D721Med (cell line): Measurements from ENCODE around the gene MYOM1.
"Not testable (repeated sequence)": the region's sequence is repeated elsewhere in the genome, so short reads cannot be mapped to it uniquely, and the experiment has no call there.

Experiments
- DNase-seq: peaks from one replicate; pipeline ENCODE4 v3.0.0; 2011; ENCODE audit warnings: low spot score; ENCODE audit not compliant: insufficient read length
- FAIRE-seq: peaks from 2 replicates; lab custom pipeline; 2011; peaks lifted over from hg19 to GRCh38; lab: Jason Lieb, UNC
- TF ChIP-seq, protein P1 (sequence below): IDR thresholded peaks from 2 replicates; pipeline ENCODE4 v1.5.1; 2012; ENCODE audit warnings: mild to moderate bottlenecking, control low read depth; ENCODE audit not compliant: insufficient read depth; ENCODE audit errors: missing control alignments

Gene MYOM1

DNA sequence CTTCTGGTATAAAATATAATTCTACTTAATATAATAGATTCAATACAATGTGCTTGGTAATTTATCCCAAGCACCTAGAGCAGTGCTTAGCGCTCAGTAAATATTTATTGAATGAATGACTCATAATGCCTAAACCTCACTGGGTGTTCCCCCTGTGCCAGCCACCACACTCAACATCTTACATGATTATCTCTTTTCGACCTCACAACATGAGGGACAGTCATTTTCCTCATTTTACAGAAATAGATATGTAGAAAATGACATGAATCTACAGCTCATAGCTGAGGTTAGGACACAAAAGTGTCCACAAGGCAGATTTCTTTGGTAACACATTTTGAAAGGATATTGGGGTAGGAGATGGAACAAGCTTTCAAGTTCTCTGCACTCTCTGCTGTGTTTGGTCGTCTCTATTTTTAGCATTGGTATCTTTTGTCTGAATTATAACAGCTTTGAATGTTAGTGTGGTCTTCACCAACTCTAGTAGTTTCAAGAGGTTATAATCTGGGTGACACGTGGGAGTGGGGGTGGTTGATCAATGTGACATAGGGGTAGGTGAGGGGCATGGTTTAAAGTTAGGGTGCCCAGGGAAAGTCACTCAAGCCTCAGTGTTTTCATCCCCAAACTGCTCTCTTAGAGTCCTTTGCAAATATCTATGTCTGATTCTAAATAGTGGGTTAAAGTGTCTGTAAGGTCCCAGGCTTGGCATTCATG lies 9.8 kb downstream of the MYOM1 start:
- DNase-seq (no peak), FAIRE-seq (no peak)
- TF ChIP-seq, protein P1, sequence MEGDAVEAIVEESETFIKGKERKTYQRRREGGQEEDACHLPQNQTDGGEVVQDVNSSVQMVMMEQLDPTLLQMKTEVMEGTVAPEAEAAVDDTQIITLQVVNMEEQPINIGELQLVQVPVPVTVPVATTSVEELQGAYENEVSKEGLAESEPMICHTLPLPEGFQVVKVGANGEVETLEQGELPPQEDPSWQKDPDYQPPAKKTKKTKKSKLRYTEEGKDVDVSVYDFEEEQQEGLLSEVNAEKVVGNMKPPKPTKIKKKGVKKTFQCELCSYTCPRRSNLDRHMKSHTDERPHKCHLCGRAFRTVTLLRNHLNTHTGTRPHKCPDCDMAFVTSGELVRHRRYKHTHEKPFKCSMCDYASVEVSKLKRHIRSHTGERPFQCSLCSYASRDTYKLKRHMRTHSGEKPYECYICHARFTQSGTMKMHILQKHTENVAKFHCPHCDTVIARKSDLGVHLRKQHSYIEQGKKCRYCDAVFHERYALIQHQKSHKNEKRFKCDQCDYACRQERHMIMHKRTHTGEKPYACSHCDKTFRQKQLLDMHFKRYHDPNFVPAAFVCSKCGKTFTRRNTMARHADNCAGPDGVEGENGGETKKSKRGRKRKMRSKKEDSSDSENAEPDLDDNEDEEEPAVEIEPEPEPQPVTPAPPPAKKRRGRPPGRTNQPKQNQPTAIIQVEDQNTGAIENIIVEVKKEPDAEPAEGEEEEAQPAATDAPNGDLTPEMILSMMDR: no peak

DNA sequence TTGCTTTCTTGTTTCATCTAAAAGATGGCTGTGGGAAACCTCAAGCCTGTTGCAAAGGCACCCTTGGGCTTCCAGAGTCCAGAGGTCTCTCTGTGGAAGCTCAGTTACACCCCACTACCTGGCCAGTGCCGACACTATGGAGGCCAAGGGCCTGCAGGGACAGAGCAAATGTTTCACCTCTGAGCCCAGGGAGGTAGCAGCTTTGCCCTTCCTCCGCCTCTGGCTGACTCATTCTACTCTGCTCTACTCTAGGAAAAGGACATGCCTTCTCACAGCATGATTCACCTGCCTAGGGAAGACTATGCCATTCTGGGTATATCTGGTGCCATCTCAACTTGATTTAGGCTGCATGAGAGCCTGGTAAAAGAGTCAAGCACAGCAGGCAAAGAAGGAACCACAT lies 12.2 kb downstream of the MYOM1 start:
- DNase-seq: no peak
- no peak for FAIRE-seq
- TF ChIP-seq, protein P1: no peak

DNA sequence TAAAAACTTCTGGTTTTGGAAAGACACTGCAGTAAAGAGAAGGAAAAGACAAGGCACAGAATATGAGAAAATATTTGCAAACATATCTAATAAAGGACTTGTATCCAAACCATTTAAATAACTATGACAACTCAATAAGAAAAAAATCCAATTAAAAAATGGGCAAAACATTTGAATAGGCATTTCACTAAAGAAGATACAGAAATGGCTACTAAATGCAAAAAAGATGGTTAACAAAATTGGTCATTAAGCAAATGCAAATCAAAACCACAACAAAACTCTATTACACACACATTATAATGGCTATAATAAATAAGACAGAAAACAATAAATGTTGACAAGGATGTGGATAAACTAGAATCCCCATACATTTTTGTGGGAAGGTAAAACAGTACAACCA lies 14.5 kb downstream of the MYOM1 start:
- TF ChIP-seq, protein P1: no peak
- no peak for DNase-seq
- no peak for FAIRE-seq

DNA sequence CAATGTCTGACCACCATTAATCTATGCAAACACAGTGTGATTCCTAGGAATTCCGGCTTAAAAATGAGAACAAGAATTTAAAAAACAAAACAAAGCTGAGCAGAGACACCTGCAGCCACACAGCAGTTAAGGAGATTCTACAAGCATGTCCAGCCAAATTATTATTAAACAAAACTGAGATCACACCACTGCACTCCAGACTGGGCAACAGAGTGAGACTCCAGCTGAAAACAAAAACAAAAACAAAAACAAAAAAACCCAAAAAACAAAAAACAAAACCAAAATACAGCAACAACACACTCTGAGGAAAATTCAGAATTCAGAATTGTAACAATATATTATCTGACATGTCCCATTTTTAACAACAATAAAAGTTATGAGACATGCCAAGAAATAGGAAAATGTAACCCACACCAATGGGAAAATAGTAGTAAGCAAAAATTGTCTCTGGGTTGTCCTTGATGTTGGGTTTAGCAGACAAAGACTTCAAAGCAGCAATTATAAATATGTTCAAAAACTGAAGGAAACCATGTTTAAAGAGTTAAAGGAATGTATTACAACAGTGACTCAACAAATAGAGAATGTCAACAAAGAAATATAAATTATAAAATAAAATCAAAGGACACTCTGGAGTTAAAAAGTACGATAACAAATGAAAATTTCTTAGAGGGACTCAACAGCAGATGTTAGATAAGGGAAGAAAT lies 19.7 kb downstream of the MYOM1 start:
- DNase-seq (no peak), FAIRE-seq (no peak)
- TF ChIP-seq, protein P1: no peak

DNA sequence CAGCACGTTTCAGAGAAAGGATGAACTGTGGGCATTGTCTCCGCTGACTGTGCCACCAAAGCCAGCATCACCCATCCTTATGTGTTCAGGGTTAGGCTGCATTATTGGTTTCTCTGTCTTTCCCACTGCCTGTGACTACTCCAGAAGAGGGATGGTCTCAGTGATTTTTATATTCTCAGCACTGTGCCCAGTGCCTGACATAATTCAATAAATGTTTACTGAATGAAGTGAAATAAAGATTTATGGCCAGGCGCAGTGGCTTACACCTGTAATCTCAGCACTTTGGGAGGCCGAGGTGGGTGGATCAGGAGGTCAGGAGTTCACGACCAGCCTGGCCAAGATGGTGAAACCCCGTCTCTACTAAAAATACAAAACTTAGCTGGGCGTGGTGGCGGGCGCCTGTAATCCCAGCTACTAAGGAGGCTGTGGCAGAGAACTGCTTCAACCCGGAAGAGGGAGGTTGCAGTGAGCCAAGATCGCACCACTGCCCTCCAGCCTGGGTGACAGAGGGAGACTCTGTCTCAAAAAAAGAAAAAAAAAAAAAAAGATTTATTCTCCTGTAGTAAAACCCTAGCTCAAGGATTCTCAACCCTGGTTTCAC lies 21.4 kb downstream of the MYOM1 start:
- FAIRE-seq, DNase-seq: not testable (repeated sequence)

DNA sequence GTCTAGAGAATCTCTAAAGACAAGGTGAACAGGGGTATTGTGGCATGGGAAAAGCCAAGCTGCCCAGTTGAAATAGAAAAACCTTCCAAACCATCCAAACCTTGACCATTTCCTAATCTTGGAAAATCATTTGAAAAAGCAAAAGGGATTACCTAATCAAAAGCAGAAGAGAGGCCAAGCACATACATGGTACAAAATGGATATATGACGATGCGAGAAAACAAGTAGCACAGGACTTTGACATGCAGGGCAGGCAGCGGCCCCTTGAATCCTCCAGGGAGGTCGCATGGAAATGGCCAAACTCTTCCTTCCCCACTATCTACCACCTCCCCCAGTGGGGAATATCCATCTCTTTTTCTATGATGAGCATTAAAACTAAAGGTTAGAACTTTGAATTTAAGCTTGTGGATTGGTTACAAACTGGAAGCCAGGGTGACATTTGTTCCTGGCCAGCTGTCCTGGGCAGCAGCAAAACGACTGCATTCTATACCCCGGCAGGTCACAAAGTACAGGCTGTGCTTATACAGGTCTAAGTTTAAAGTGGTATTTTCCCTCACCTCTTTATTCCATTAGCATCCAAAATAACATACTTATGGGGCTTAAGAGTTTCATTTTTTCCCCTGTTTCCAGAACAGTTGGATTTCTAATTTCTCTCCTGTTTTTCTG lies 24.7 kb downstream of the MYOM1 start:
- FAIRE-seq: no peak
- TF ChIP-seq, protein P1: no peak
- no peak for DNase-seq

DNA sequence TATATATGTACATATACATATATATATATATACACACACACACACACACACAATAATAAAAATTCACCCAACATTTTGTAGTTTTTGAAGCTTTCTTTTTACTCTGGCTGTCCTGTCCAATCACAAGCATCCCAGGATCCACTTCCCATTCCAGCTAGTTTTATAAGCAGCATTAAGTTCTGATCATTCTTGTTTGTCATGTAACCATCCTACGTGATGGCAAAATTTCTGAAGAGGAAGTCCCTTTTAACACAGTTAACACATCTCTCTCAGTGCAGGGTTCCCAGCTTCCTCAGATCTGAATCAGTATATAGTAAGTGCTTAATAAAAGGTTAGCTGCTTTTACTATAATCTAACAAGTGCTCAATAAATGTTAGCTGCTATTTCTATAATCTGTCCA lies 26.4 kb downstream of the MYOM1 start:
- TF ChIP-seq, protein P1: no peak
- no peak for DNase-seq
- no peak for FAIRE-seq
